ENCODE data around the gene PTPN4.

The PTPN4 gene

DNA sequence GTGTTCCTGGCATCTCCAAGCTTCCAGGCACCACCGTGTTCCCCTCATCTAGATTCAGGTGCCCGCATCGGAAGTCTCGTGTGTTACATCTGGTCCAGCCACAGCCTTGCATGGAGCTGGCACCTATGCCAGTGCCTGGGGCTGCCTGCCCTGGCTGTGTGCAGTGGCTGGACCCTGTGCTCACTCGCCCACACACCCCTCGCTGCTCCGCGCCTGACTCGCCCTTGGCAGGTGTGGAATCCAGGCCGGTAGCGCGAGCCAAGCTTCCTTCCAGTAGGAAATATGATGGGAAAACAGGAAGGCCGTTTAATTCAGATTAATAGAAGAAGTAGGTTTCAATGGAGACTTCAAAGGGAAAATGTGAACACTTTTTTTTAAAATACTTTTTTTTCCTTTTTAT is 78.0 kb downstream of the PTPN4 start:
- Histone ChIP-seq H3K23ac (ENCODE audit: low read length in 2 of 2) (no peak overlapping the region), H3K4me2 (ENCODE audit: low read length, poor library complexity, severe bottlenecking) (no peak overlapping the region), H3K9ac (ENCODE audit: low read length) (no peak overlapping the region), H3K14ac (ENCODE audit: low read length in 2 of 2) (no peak overlapping the region), H2BK12ac (ENCODE audit: low read length in 2 of 2) (peak overlapping the region in 1 of 2 experiments; percentile 83), H3K27ac (ENCODE audit: low read length, poor library complexity, severe bottlenecking) (no peak overlapping the region), H4K91ac (ENCODE audit: low read length) (no peak overlapping the region), H3K4me3 (ENCODE audit: insufficient read depth in 1 of 2, low read depth in 1 of 2, low read length in 2 of 2) (no peak overlapping the region), H3K4me1 (ENCODE audit: control insufficient read depth, insufficient read depth, low read depth, low read length) (peaks cover 3% of the 10 kb centered on the region), H2BK120ac (ENCODE audit: low read depth, low read length) (no peak overlapping the region), H3K27me3 (ENCODE audit: control insufficient read depth in 1 of 2, insufficient read depth in 1 of 2, low read length in 2 of 2) (no peaks in the 10 kb centered on the region), H4K8ac (ENCODE audit: low read length) (peak overlapping the region; percentile 35), H3K79me1 (replicated peaks; ENCODE audit: low read length, poor library complexity, severe bottlenecking) (peaks cover 13% of the 10 kb centered on the region), H2BK15ac (ENCODE audit: low read depth, poor library complexity, severe bottlenecking) (no peak overlapping the region), H2AFZ (ENCODE audit: low read depth, low read length) (no peak overlapping the region), H3K4ac (ENCODE audit: low read depth in 1 of 2, low read length in 2 of 2) (no peak overlapping the region), H3K9me3 (ENCODE audit: control insufficient read depth, low read length) (no peaks in the 10 kb centered on the region), H2BK5ac (ENCODE audit: low read depth, low read length, poor library complexity, severe bottlenecking) (no peak overlapping the region), H3K18ac (ENCODE audit: low read depth in 1 of 2, low read length in 2 of 2) (no peak overlapping the region), H2AK5ac (ENCODE audit: low read length, severe bottlenecking) (no peak overlapping the region), H3K36me3 (ENCODE audit: control insufficient read depth in 1 of 2, insufficient read depth in 2 of 2, low read depth in 1 of 2, low read length in 2 of 2) (peaks cover 0 to 13% of the 10 kb centered on the region in 2 experiments)
- 97% methylated on average over 12 of the region's 13 CpGs for WGBS
- DNase-seq: no peak

DNA sequence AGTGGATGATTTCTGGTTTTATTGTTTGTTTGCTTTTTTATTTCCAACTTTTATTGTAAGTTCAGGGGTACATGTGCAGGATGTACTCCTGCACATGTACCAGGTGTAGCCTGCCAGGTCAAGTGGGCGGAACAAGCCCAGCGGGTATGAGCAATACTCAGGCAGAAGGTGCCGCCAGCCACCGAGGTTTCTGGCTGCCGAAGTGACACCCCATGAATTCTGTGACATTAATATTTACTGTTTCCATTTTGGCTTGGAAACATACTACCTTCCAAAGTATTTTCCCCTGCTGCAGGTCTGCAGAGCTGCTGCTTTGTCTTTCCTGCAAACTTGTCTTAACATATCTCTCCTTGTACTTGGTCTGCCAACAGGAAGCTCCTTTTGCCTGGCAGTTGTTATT is 78.5 kb downstream of the PTPN4 start:
- WGBS: 96% methylated on average over 5 of the region's 5 CpGs
- H3K9me3 ChIP-seq (ENCODE audit: control insufficient read depth, low read length): no peaks in the 10 kb centered on the region

DNA sequence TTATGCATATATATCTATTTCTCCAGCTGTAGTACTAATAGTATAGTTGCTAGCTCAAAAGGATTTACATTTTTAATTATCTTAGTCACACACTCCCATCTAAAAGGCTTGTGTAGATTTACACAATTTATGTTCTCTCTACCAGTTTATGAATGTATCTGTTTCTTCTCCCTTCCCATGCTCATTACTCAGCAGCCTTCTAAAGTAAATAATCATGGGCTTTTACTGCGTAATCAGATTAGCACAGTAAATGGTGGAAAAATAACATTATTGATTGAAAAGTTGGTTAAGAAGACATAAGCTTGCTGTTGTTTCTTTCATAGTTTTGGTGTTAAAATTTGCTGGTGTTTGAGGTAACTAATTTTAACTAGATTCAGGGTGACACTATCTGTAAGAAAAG is 81.8 kb downstream of the PTPN4 start:
- Histone ChIP-seq H3K27ac (ENCODE audit: low read length, poor library complexity, severe bottlenecking) (no peak overlapping the region), H3K9me3 (ENCODE audit: control insufficient read depth, low read length) (no peaks in the 10 kb centered on the region), H4K91ac (ENCODE audit: low read length) (no peak overlapping the region), H2AFZ (ENCODE audit: low read depth, low read length) (no peak overlapping the region), H3K9ac (ENCODE audit: low read length) (no peak overlapping the region), H2BK12ac (ENCODE audit: low read length in 2 of 2) (no peak overlapping the region), H2BK15ac (ENCODE audit: low read depth, poor library complexity, severe bottlenecking) (no peak overlapping the region), H3K4ac (ENCODE audit: low read depth in 1 of 2, low read length in 2 of 2) (no peak overlapping the region), H3K79me1 (replicated peaks; ENCODE audit: low read length, poor library complexity, severe bottlenecking) (peaks cover 9% of the 10 kb centered on the region), H2BK5ac (ENCODE audit: low read depth, low read length, poor library complexity, severe bottlenecking) (no peak overlapping the region), H3K36me3 (ENCODE audit: control insufficient read depth in 1 of 2, insufficient read depth in 2 of 2, low read depth in 1 of 2, low read length in 2 of 2) (peaks cover 0 to 10% of the 10 kb centered on the region in 2 experiments), H3K18ac (ENCODE audit: low read depth in 1 of 2, low read length in 2 of 2) (no peak overlapping the region), H3K4me3 (ENCODE audit: insufficient read depth in 1 of 2, low read depth in 1 of 2, low read length in 2 of 2) (no peak overlapping the region), H3K23ac (ENCODE audit: low read length in 2 of 2) (no peak overlapping the region), H3K14ac (ENCODE audit: low read length in 2 of 2) (no peak overlapping the region), H4K8ac (ENCODE audit: low read length) (no peak overlapping the region), H2BK120ac (ENCODE audit: low read depth, low read length) (no peak overlapping the region), H3K4me2 (ENCODE audit: low read length, poor library complexity, severe bottlenecking) (no peak overlapping the region), H3K27me3 (ENCODE audit: control insufficient read depth in 1 of 2, insufficient read depth in 1 of 2, low read length in 2 of 2) (no peaks in the 10 kb centered on the region), H3K4me1 (ENCODE audit: control insufficient read depth, insufficient read depth, low read depth, low read length) (peaks cover 3% of the 10 kb centered on the region), H2AK5ac (ENCODE audit: low read length, severe bottlenecking) (no peak overlapping the region)
- DNase-seq: peak; percentile 66
- 18% methylated on average over 1 of the region's 1 CpG for WGBS

More for the DNA sequence above, 78.5 kb downstream of the PTPN4 start:
- H3K79me1 ChIP-seq (replicated peaks; ENCODE audit: low read length, poor library complexity, severe bottlenecking): peaks cover 13% of the 10 kb centered on the region
- peaks cover 3% of the 10 kb centered on the region for H3K4me1 ChIP-seq (ENCODE audit: control insufficient read depth, insufficient read depth, low read depth, low read length)
- DNase-seq: no peak
- no peak overlapping the region for H3K18ac ChIP-seq (ENCODE audit: low read depth in 1 of 2, low read length in 2 of 2)
- no peak overlapping the region for H4K91ac ChIP-seq (ENCODE audit: low read length)
- no peak overlapping the region for H2AK5ac ChIP-seq (ENCODE audit: low read length, severe bottlenecking)
- H3K36me3 ChIP-seq (ENCODE audit: control insufficient read depth in 1 of 2, insufficient read depth in 2 of 2, low read depth in 1 of 2, low read length in 2 of 2): peaks cover 0 to 13% of the 10 kb centered on the region in 2 experiments
- H3K4me3 ChIP-seq (ENCODE audit: insufficient read depth in 1 of 2, low read depth in 1 of 2, low read length in 2 of 2): no peak overlapping the region
- H2BK120ac ChIP-seq (ENCODE audit: low read depth, low read length): no peak overlapping the region
- H3K4me2 ChIP-seq (ENCODE audit: low read length, poor library complexity, severe bottlenecking): no peak overlapping the region
- H3K14ac ChIP-seq (ENCODE audit: low read length in 2 of 2): no peak overlapping the region
- no peak overlapping the region for H2BK15ac ChIP-seq (ENCODE audit: low read depth, poor library complexity, severe bottlenecking)
- no peak overlapping the region for H2BK12ac ChIP-seq (ENCODE audit: low read length in 2 of 2)
- no peak overlapping the region for H3K23ac ChIP-seq (ENCODE audit: low read length in 2 of 2)
- H2AFZ ChIP-seq (ENCODE audit: low read depth, low read length): no peak overlapping the region
- no peak overlapping the region for H3K4ac ChIP-seq (ENCODE audit: low read depth in 1 of 2, low read length in 2 of 2)
- no peaks in the 10 kb centered on the region for H3K27me3 ChIP-seq (ENCODE audit: control insufficient read depth in 1 of 2, insufficient read depth in 1 of 2, low read length in 2 of 2)
- H2BK5ac ChIP-seq (ENCODE audit: low read depth, low read length, poor library complexity, severe bottlenecking): no peak overlapping the region
- H3K27ac ChIP-seq (ENCODE audit: low read length, poor library complexity, severe bottlenecking): no peak overlapping the region
- no peak overlapping the region for H4K8ac ChIP-seq (ENCODE audit: low read length)
- H3K9ac ChIP-seq (ENCODE audit: low read length): no peak overlapping the region

DNA sequence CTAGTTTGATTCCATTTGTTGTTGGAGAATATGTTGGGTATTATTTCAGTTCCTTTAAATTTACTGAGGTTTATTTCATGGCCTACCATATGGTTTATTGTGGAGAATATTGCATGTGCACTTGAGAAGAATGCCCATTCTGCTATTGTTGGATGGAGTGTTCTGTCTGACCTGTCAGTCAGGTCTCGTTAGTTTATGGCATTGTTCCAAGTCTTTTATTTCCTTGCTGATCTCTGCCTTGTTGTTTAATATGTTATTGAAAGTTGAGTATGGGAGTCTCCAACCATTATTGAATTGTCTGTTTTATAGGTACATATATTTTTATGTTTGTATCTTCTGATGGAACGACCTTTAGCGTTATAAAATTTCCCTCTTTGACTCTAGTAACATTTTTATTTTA is 86.3 kb downstream of the PTPN4 start:
- no peak overlapping the region for H3K27ac ChIP-seq (ENCODE audit: low read length, poor library complexity, severe bottlenecking)
- no peaks in the 10 kb centered on the region for H3K9me3 ChIP-seq (ENCODE audit: control insufficient read depth, low read length)
- H3K4me1 ChIP-seq (ENCODE audit: control insufficient read depth, insufficient read depth, low read depth, low read length): no peaks in the 10 kb centered on the region
- WGBS: 92% methylated on average over 1 of the region's 3 CpGs
- no peak overlapping the region for H2AFZ ChIP-seq (ENCODE audit: low read depth, low read length)
- no peak overlapping the region for H2BK120ac ChIP-seq (ENCODE audit: low read depth, low read length)
- no peak overlapping the region for H4K8ac ChIP-seq (ENCODE audit: low read length)
- H3K79me1 ChIP-seq (replicated peaks; ENCODE audit: low read length, poor library complexity, severe bottlenecking): peaks cover 10% of the 10 kb centered on the region
- no peak overlapping the region for H3K4ac ChIP-seq (ENCODE audit: low read depth in 1 of 2, low read length in 2 of 2)
- no peaks in the 10 kb centered on the region for H3K36me3 ChIP-seq (ENCODE audit: control insufficient read depth in 1 of 2, insufficient read depth in 2 of 2, low read depth in 1 of 2, low read length in 2 of 2)
- H3K14ac ChIP-seq (ENCODE audit: low read length in 2 of 2): no peak overlapping the region
- no peak overlapping the region for H3K23ac ChIP-seq (ENCODE audit: low read length in 2 of 2)
- H2BK5ac ChIP-seq (ENCODE audit: low read depth, low read length, poor library complexity, severe bottlenecking): no peak overlapping the region
- DNase-seq: no peak
- no peak overlapping the region for H3K18ac ChIP-seq (ENCODE audit: low read depth in 1 of 2, low read length in 2 of 2)
- no peak overlapping the region for H3K4me3 ChIP-seq (ENCODE audit: insufficient read depth in 1 of 2, low read depth in 1 of 2, low read length in 2 of 2)
- H2AK5ac ChIP-seq (ENCODE audit: low read length, severe bottlenecking): no peak overlapping the region
- no peak overlapping the region for H2BK15ac ChIP-seq (ENCODE audit: low read depth, poor library complexity, severe bottlenecking)
- H3K9ac ChIP-seq (ENCODE audit: low read length): no peak overlapping the region
- no peak overlapping the region for H2BK12ac ChIP-seq (ENCODE audit: low read length in 2 of 2)
- no peak overlapping the region for H3K4me2 ChIP-seq (ENCODE audit: low read length, poor library complexity, severe bottlenecking)
- H4K91ac ChIP-seq (ENCODE audit: low read length): no peak overlapping the region
- H3K27me3 ChIP-seq (ENCODE audit: control insufficient read depth in 1 of 2, insufficient read depth in 1 of 2, low read length in 2 of 2): no peaks in the 10 kb centered on the region

Measured in mesenchymal stem cell (in vitro differentiated cells and primary cell).